IPS-15b (cell line): Measurements from ENCODE around the gene ZBTB5.
A peak's percentile ranks its signal among the peaks of the same experiment; 100 is the strongest.

Source experiments
- H3K27me3 ChIP-seq: one replicate; pipeline ENCODE4 v1.6.1; 2013; ENCODE audit warnings: low read length; ENCODE audit not compliant: control insufficient read depth, insufficient read depth
- H3K36me3 ChIP-seq: one replicate; pipeline ENCODE4 v1.6.1; 2013; ENCODE audit warnings: low read length; ENCODE audit not compliant: control insufficient read depth, insufficient read depth
- H3K4me1 ChIP-seq: one replicate; pipeline ENCODE4 v1.6.1; 2013; ENCODE audit warnings: mild to moderate bottlenecking, low read length; ENCODE audit not compliant: control insufficient read depth, insufficient read depth
- H3K4me3 ChIP-seq: one replicate; pipeline ENCODE4 v1.5.1; 2013; ENCODE audit warnings: low read depth, low read length
- H3K9ac ChIP-seq: one replicate; pipeline ENCODE4 v1.6.1; 2013; ENCODE audit warnings: low read depth, mild to moderate bottlenecking, low read length
- H3K9me3 ChIP-seq: one replicate; pipeline ENCODE4 v1.6.1; 2013; ENCODE audit warnings: mild to moderate bottlenecking, low read length; ENCODE audit not compliant: control insufficient read depth, insufficient read depth

ZBTB5 gene

GRCh38 chr9:37417857-37418618 lies 47.2 kb downstream of the ZBTB5 start:
- Histone ChIP-seq H3K27me3 (no peaks in the 10 kb centered on the region), H3K9ac (no peak overlapping the region), H3K36me3 (peaks cover 4% of the 10 kb centered on the region), H3K4me1 (peaks cover 6% of the 10 kb centered on the region), H3K9me3 (no peaks in the 10 kb centered on the region), H3K4me3 (no peak overlapping the region)

GRCh38 chr9:37417252-37417803 lies 47.9 kb downstream of the ZBTB5 start:
- no peaks in the 10 kb centered on the region for H3K27me3 ChIP-seq
- H3K4me3 ChIP-seq, result no peak overlapping the region
- no peak overlapping the region for H3K9ac ChIP-seq
- no peaks in the 10 kb centered on the region for H3K9me3 ChIP-seq
- no peaks in the 10 kb centered on the region for H3K36me3 ChIP-seq
- peaks cover 6% of the 10 kb centered on the region for H3K4me1 ChIP-seq

GRCh38 chr9:37415011-37415719 lies 50.1 kb downstream of the ZBTB5 start:
- Histone ChIP-seq H3K4me3 (peak overlapping the region; percentile 18), H3K27me3 (no peaks in the 10 kb centered on the region), H3K36me3 (no peaks in the 10 kb centered on the region), H3K9ac (no peak overlapping the region), H3K4me1 (peaks cover 3% of the 10 kb centered on the region), H3K9me3 (no peaks in the 10 kb centered on the region)

GRCh38 chr9:37414503-37414943 lies 50.7 kb downstream of the ZBTB5 start:
- Histone ChIP-seq H3K36me3 (no peaks in the 10 kb centered on the region), H3K4me1 (peaks cover 3% of the 10 kb centered on the region), H3K4me3 (no peak overlapping the region), H3K9me3 (no peaks in the 10 kb centered on the region), H3K27me3 (no peaks in the 10 kb centered on the region), H3K9ac (no peak overlapping the region)

GRCh38 chr9:37413311-37413710 lies 51.9 kb downstream of the ZBTB5 start:
- H3K9ac ChIP-seq, result no peak overlapping the region
- H3K27me3 ChIP-seq, result no peaks in the 10 kb centered on the region
- no peaks in the 10 kb centered on the region for H3K36me3 ChIP-seq
- H3K4me1 ChIP-seq, result peaks cover 3% of the 10 kb centered on the region
- H3K4me3 ChIP-seq, result no peak overlapping the region
- no peaks in the 10 kb centered on the region for H3K9me3 ChIP-seq

GRCh38 chr9:37412431-37413151 lies 52.7 kb downstream of the ZBTB5 start:
- no peaks in the 10 kb centered on the region for H3K9me3 ChIP-seq
- H3K27me3 ChIP-seq, result no peaks in the 10 kb centered on the region
- H3K4me3 ChIP-seq, result no peak overlapping the region
- H3K36me3 ChIP-seq, result no peaks in the 10 kb centered on the region
- peaks cover 3% of the 10 kb centered on the region for H3K4me1 ChIP-seq
- H3K9ac ChIP-seq, result no peak overlapping the region

GRCh38 chr9:37410969-37411785 lies 54.1 kb downstream of the ZBTB5 start:
- no peaks in the 10 kb centered on the region for H3K27me3 ChIP-seq
- no peak overlapping the region for H3K4me3 ChIP-seq
- peaks cover 3% of the 10 kb centered on the region for H3K4me1 ChIP-seq
- H3K9ac ChIP-seq, result no peak overlapping the region
- H3K9me3 ChIP-seq, result no peaks in the 10 kb centered on the region
- H3K36me3 ChIP-seq, result no peaks in the 10 kb centered on the region

GRCh38 chr9:37410354-37410861 lies 54.8 kb downstream of the ZBTB5 start:
- Histone ChIP-seq H3K4me3 (no peak overlapping the region), H3K4me1 (peaks cover 3% of the 10 kb centered on the region), H3K27me3 (no peaks in the 10 kb centered on the region), H3K9me3 (no peaks in the 10 kb centered on the region), H3K9ac (no peak overlapping the region), H3K36me3 (no peaks in the 10 kb centered on the region)

- Histone ChIP-seq H3K4me1 (no peaks in the 10 kb centered on the region), H3K36me3 (no peaks in the 10 kb centered on the region), H3K9ac (no peak overlapping the region), H3K9me3 (no peaks in the 10 kb centered on the region), H3K4me3 (no peak overlapping the region), H3K27me3 (no peaks in the 10 kb centered on the region)
These were observed 56.1 kb downstream of the ZBTB5 start for GRCh38 chr9:37408933-37409710.

GRCh38 chr9:37407468-37407867 lies 57.8 kb downstream of the ZBTB5 start:
- Histone ChIP-seq H3K36me3 (no peaks in the 10 kb centered on the region), H3K4me1 (no peaks in the 10 kb centered on the region), H3K9ac (no peak overlapping the region), H3K9me3 (no peaks in the 10 kb centered on the region), H3K4me3 (no peak overlapping the region), H3K27me3 (no peaks in the 10 kb centered on the region)
